Glutamatergic neuron (in vitro differentiated cells): ENCODE data around the gene SLC6A20. TPM values are rescaled to one million over a fixed set of nuclear protein-coding genes. Genes with fewer than 3 reads are reported as not detected.
"Not testable (repeated sequence)": the region's sequence is repeated elsewhere in the genome, so short reads cannot be mapped to it uniquely, and the experiment has no call there.

Experiments
- DNase-seq: peaks from one replicate; pipeline ENCODE4 v3.0.0; 2022
- H3K27ac Mint-ChIP-seq: one replicate; pipeline ENCODE4 v1.8.0; 2020; ENCODE audit warnings: mild to moderate bottlenecking, mixed read lengths, inconsistent platforms; ENCODE audit not compliant: unreplicated experiment
- H3K27me3 Mint-ChIP-seq: one replicate; pipeline ENCODE4 v1.8.0; 2020; ENCODE audit warnings: mild to moderate bottlenecking, moderate library complexity, mixed read lengths, inconsistent platforms; ENCODE audit not compliant: unreplicated experiment
- H3K36me3 Mint-ChIP-seq: one replicate; pipeline ENCODE4 v1.8.0; 2020; ENCODE audit warnings: mild to moderate bottlenecking, mixed read lengths, inconsistent platforms; ENCODE audit not compliant: unreplicated experiment
- H3K4me1 Mint-ChIP-seq: one replicate; pipeline ENCODE4 v1.8.0; 2020; ENCODE audit warnings: mild to moderate bottlenecking, low read depth, mixed read lengths, inconsistent platforms; ENCODE audit not compliant: unreplicated experiment
- H3K4me3 Mint-ChIP-seq: one replicate; pipeline ENCODE4 v1.8.0; 2020; ENCODE audit warnings: mild to moderate bottlenecking, mixed read lengths, inconsistent platforms; ENCODE audit not compliant: unreplicated experiment
- H3K9me3 Mint-ChIP-seq: one replicate; pipeline ENCODE4 v1.8.0; 2020; ENCODE audit warnings: mild to moderate bottlenecking, moderate library complexity, mixed read lengths, inconsistent platforms; ENCODE audit not compliant: unreplicated experiment
- total RNA-seq: library from RNA; stranded (reverse); fragmentation: NEBNext Ultra II Directional; extraction: Animal tissue kit (Norgen Biotek cat#: 25700); gene quantifications from one replicate; pipeline ENCODE4 v1.2.1, GENCODE V29; 2021; ENCODE audit not compliant: unreplicated experiment
- TF ChIP-seq, protein P1 (sequence below): fragments of 200-600 bp; sonication (generic); IDR thresholded peaks from one replicate; pipeline ENCODE4 v1.5.0; 2021; ENCODE audit not compliant: partially characterized antibody, unreplicated experiment

The SLC6A20 gene
- total RNA-seq, 1 donor from 2014 or later: not detected

DNA sequence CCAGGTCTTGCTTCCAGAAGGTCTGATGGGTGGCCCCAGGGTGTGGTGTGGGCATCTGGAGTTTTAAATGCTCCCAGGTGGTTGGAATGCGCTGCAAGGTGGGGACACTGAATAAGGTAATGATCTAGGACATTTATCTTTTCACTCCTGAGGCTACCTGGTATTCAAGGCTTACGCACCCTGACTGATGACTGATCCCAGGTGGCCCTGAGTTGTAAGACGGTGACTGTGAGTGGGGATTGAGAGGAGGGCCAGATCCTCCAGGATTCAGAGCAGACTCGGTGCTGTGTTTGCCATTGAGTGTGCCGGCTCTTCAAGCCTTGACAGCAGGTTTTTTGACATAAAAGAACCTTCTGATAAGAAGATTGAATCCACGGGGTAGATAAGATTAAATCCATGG, 40.3 kb downstream of the SLC6A20 start:
- peaks cover 7% of the 10 kb centered on the region for H3K4me1 Mint-ChIP-seq
- peaks cover 5% of the 10 kb centered on the region for H3K9me3 Mint-ChIP-seq
- H3K27me3 Mint-ChIP-seq: peaks cover 5% of the 10 kb centered on the region
- no peak overlapping the region for H3K4me3 Mint-ChIP-seq
- TF ChIP-seq, protein P1, sequence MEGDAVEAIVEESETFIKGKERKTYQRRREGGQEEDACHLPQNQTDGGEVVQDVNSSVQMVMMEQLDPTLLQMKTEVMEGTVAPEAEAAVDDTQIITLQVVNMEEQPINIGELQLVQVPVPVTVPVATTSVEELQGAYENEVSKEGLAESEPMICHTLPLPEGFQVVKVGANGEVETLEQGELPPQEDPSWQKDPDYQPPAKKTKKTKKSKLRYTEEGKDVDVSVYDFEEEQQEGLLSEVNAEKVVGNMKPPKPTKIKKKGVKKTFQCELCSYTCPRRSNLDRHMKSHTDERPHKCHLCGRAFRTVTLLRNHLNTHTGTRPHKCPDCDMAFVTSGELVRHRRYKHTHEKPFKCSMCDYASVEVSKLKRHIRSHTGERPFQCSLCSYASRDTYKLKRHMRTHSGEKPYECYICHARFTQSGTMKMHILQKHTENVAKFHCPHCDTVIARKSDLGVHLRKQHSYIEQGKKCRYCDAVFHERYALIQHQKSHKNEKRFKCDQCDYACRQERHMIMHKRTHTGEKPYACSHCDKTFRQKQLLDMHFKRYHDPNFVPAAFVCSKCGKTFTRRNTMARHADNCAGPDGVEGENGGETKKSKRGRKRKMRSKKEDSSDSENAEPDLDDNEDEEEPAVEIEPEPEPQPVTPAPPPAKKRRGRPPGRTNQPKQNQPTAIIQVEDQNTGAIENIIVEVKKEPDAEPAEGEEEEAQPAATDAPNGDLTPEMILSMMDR: no peak
- H3K36me3 Mint-ChIP-seq: no peaks in the 10 kb centered on the region
- DNase-seq: no peak
- H3K27ac Mint-ChIP-seq: no peak overlapping the region

DNA sequence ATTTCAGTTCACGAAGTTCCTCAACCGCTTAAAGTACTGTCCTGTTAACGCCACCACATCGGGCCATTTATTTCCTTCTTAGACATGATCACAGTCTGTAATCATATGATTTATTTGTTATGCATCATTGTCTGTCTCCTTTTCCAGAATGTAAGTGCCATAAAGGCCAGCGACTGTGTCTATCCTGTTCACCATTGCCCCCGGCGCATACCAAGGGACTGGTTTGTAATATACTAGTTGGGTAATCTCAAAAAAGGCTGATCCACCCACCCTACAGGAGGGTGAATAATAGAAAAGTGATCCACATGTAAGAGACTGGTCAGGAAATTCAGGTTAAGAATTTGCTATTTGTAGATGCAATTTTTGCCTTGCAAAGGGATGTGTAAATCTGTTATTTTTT, 41.9 kb downstream of the SLC6A20 start:
- H3K4me3 Mint-ChIP-seq: no peak overlapping the region
- no peak for DNase-seq
- H3K36me3 Mint-ChIP-seq: no peaks in the 10 kb centered on the region
- H3K27ac Mint-ChIP-seq: no peak overlapping the region
- H3K4me1 Mint-ChIP-seq: peaks cover 6% of the 10 kb centered on the region
- TF ChIP-seq, protein P1: no peak
- H3K27me3 Mint-ChIP-seq: peaks cover 5% of the 10 kb centered on the region
- H3K9me3 Mint-ChIP-seq: peaks cover 5% of the 10 kb centered on the region

DNA sequence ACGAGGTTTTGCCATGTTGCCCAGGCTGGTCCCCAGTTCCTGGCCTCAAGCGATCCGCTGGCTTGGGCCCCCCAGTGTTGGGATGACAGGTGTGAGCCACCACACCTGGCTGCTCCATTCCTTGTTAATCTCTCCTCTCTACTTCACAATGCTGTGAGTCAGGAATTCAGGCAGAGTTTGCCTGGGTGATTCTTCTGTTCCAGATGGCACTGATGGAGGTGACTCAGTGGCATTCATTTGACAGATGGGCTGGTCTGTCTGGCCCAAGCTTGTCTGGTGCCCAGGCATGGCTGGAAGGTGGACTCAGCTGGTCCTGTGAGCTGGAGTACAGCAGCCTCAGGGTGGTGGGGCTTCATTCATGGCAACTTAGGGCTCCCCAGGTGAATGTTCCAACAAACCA, 43.2 kb downstream of the SLC6A20 start:
- Mint-ChIP-seq H3K36me3 (peaks cover 5% of the 10 kb centered on the region), H3K27ac (no peak overlapping the region), H3K4me1 (peaks cover 6% of the 10 kb centered on the region), H3K9me3 (peaks cover 5% of the 10 kb centered on the region), H3K27me3 (peaks cover 5% of the 10 kb centered on the region), H3K4me3 (no peak overlapping the region)
- TF ChIP-seq, protein P1: no peak
- no peak for DNase-seq

DNA sequence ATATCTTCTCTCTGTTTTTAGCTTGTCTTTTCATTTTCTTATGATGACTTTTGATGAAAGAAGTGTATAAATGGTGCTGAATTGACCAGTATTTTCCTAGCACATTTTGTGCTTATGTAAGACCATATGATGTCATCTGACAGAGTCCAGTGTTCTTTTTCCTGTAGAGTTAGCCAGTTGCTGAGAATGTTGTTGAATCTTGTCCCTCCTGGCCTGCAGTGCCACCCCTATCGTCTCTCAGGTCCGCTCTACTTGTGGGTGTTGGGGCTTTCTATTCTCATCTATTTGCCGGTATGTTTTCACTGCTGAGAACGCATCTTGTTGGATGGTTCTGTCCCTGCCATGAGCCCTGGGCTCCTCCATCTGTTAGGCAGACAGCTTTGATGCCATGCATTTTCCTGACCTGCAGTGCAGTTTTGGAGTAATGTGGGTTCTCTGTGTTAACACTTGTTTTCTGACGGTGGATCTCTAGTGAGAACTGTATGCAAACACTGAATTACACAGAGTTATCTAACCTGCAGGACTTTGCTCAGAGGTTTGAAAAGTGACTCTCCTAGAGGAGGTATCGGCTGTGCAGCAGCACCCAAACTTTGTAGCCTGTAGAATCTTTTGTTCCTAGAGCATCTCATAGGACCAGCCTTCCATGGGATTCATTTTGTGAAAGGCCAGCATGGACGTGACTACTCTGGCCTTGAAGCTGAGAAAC, 44.6 kb downstream of the SLC6A20 start:
- Mint-ChIP-seq H3K27ac (no peak overlapping the region), H3K4me3 (no peak overlapping the region), H3K4me1 (peaks cover 6% of the 10 kb centered on the region), H3K36me3 (peaks cover 5% of the 10 kb centered on the region), H3K9me3 (peaks cover 5% of the 10 kb centered on the region), H3K27me3 (peaks cover 5% of the 10 kb centered on the region)
- TF ChIP-seq, protein P1: no peak
- DNase-seq: no peak

DNA sequence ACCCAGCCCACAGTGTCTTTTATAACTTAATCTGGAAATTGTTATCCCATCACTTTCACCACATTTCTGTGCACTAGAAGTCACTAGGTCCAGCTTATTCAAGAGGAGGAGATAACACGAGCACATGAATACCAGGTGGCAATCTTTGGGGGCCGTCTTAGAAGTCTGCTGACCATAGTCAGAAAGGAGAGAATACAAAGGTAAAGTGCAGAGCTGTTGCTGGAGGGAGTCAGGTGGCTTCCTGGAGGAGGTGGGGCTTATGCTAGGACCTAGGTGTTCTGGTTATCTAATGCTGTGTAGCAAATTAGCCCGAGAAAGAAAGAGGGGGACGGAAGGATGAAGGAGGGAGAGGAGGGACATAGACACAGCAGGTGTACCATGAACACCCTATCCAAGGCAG, 46.5 kb downstream of the SLC6A20 start:
- Mint-ChIP-seq H3K4me3 (no peak overlapping the region), H3K4me1 (peaks cover 6% of the 10 kb centered on the region), H3K27ac (no peak overlapping the region), H3K36me3 (peaks cover 5% of the 10 kb centered on the region), H3K27me3 (peaks cover 5% of the 10 kb centered on the region), H3K9me3 (peaks cover 5% of the 10 kb centered on the region)
- TF ChIP-seq, protein P1: no peak
- DNase-seq: no peak

DNA sequence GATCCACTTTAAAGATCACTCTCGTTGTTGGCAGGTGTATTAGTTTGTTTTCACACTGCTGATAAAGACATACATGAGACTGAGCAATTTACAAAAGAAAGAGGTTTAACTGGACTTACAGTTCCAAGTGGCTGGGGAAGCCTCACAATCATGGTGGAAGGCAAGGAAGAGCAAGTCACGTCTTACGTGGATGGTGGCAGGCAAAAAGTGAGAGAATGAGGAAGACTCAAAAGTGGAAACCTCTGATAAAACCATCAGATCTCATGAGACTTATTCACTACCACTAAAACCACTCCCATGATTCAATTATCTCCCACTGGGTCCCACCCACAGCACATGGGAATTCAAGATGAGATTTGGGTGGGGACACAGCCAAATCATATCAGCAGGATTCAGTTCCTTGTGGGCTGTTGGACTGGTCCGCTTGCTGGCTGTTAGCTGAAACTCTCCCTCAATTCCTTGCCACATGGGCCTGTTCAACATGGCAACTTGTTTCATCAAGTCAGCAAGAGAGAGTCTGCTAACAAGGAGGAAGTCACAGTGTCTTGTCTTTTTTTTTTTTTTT, 47.2 kb downstream of the SLC6A20 start:
- H3K9me3 Mint-ChIP-seq, DNase-seq, H3K27ac Mint-ChIP-seq, H3K27me3 Mint-ChIP-seq, H3K4me3 Mint-ChIP-seq, H3K36me3 Mint-ChIP-seq, H3K4me1 Mint-ChIP-seq: not testable (repeated sequence)
